Panc1 (cell line): Measurements from ENCODE around the gene ZCCHC24. TPM values are rescaled to one million over a fixed set of nuclear protein-coding genes. Genes with fewer than 3 reads are reported as not detected.

Experiments
- ATAC-seq: fragments of 200-7000 bp; cut with Tn5 transposase; 2 replicates; pipeline ENCODE4 v1.9.1; 2020; ENCODE audit warnings: mild to moderate bottlenecking, moderate library complexity
- BruUV-seq: library from RNA; stranded (reverse); fragments of 400-500 nt; replicated peaks from 2 replicates; lab custom pipeline; 2021; lab: Mats Ljungman, UMichigan
- CTCF ChIA-PET: fragments of 300-600 bp; sonication (Branson Sonifier 250); formaldehyde crosslinking; loops from one replicate; lab custom pipeline; 2022; ENCODE audit warnings: antibody characterized with exemption; lab: Charles Lee
- POLR2A ChIA-PET: fragments of 300-600 bp; sonication (Branson Sonifier 250); formaldehyde crosslinking; loops from one replicate; lab custom pipeline; 2022; ENCODE audit warnings: antibody characterized with exemption; lab: Charles Lee
- DNase-seq: peaks from one replicate; pipeline ENCODE4 v3.0.0-alpha.2; 2010; ENCODE audit warnings: low read depth, low spot score
- H3K27ac ChIP-seq: 2 replicates; pipeline ENCODE4 v1.5.1; 2011; ENCODE audit warnings: mild to moderate bottlenecking, low read length, inconsistent platforms
- H3K27me3 ChIP-seq: fragments of 200-500 bp; sonication (Bioruptor generic); 2 replicates; pipeline ENCODE4 v1.6.0; 2014; ENCODE audit warnings: low read length, inconsistent platforms; ENCODE audit not compliant: control insufficient read depth, insufficient read depth
- H3K36me3 ChIP-seq: fragments of 200-500 bp; sonication (Bioruptor generic); 2 replicates; pipeline ENCODE4 v1.5.1; 2014; ENCODE audit warnings: inconsistent platforms, mild to moderate bottlenecking, low read length, moderate library complexity; ENCODE audit not compliant: control insufficient read depth, insufficient read depth
- H3K4me1 ChIP-seq: 2 replicates; pipeline ENCODE4 v1.5.1; 2011; ENCODE audit warnings: inconsistent platforms, mild to moderate bottlenecking, low read length, moderate library complexity; ENCODE audit not compliant: control insufficient read depth, insufficient read depth
- H3K4me3 ChIP-seq, 2 experiments: 2 replicates each; pipeline ENCODE4 v1.5.1; 2011 to 2012; ENCODE audit warnings: low read depth in 2 of 2, low read length in 2 of 2, mild to moderate bottlenecking in 2 of 2, inconsistent platforms in 1 of 2, moderate library complexity in 1 of 2
- H3K9me3 ChIP-seq: fragments of 200-500 bp; sonication (Bioruptor generic); 2 replicates; pipeline ENCODE4 v1.5.1; 2014; ENCODE audit warnings: low read depth, mild to moderate bottlenecking, inconsistent platforms, low read length, moderate library complexity; ENCODE audit not compliant: control insufficient read depth, insufficient read depth
- POLR2AphosphoS5 ChIP-seq: IDR thresholded peaks from 2 replicates; pipeline ENCODE4 v1.6.1; 2012; ENCODE audit warnings: mild to moderate bottlenecking, low read depth, low read length, moderate library complexity
- SIN3A ChIP-seq: IDR thresholded peaks from 2 replicates; pipeline ENCODE4 v1.6.1; 2012; ENCODE audit warnings: low read depth, mild to moderate bottlenecking, low read length, moderate library complexity, borderline replicate concordance; ENCODE audit not compliant: insufficient read depth
- TCF7L2 ChIP-seq: IDR thresholded peaks from 2 replicates; pipeline ENCODE4 v1.6.1; 2011; ENCODE audit warnings: mild to moderate bottlenecking, low read depth, low read length, inconsistent platforms
- in situ Hi-C: cut with HindIII; loops from 2 replicates; pipeline ENCODE4 v1.10.0; 2016; ENCODE audit warnings: low sequenced_read_pairs, low pct_unique_long_range_greater_than_20kb
- intact Hi-C: fragments of 100-400 bp; cut with micrococcal nuclease; formaldehyde crosslinking; loops from one replicate; pipeline ENCODE4 v1.10.0; 2022; ENCODE audit not compliant: unreplicated experiment
- total RNA-seq: library from RNA; stranded (reverse); gene quantifications from one replicate; pipeline ENCODE4 v1.2.1, GENCODE V29; 2021; ENCODE audit not compliant: unreplicated experiment
- TF ChIP-seq, protein P1 (sequence below), 2 experiments: IDR thresholded peaks; 2 replicates each; pipeline ENCODE4 v1.6.1; 2011 to 2012; ENCODE audit warnings: low read depth in 2 of 2, control low read depth in 1 of 2, low read length in 1 of 2, mild to moderate bottlenecking in 1 of 2, moderate library complexity in 1 of 2; ENCODE audit not compliant: insufficient read depth in 1 of 2
- TF ChIP-seq, protein P2 (sequence below): fragments of 450-650 bp; IDR thresholded peaks from 2 replicates; pipeline ENCODE4 v1.5.1; 2017; ENCODE audit warnings: mild to moderate bottlenecking

Gene ZCCHC24
- total RNA-seq, 1 experiment from 2014 or later, result 7.8 TPM

DNA sequence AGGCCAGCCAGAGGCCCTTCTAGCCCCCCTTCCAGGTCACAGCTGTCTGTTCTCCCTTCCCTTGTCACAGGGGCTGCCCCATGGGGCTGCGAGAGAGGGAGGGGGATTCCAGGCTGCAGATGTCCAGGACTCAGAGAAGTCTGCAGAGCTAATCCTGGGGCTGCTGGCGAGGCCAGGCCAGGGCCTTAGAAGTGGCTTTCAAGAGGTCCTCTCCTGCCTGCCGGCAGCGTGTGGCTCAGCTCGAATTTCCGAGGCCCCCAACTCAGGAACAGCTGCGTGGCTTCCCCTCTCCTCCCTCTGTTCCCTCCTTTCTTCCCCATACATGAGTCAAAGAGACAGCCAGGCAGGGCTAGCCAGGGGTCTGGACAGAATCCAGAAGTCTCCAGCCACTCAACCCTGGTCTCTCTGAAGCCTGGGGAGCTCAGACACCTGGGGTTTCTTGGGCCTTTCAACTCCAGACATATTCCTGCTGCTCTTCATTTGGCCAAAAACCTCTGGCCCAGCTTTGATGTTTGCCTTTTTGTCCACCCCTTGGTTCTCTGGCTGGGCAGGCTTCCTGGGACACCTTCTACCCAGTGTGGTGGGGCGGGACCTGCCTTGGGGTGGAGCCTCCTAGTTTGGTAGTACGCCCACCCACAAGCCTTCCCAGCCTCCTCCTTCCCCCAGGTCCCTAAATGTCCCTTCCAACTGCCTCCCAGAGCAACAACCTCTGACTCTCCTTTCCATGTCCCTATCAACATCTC is 45.1 kb upstream of the ZCCHC24 start:
- POLR2A ChIA-PET, result no interaction called here
- no peak for ATAC-seq
- BruUV-seq, result no TSS peak
- TF ChIP-seq, protein P1, sequence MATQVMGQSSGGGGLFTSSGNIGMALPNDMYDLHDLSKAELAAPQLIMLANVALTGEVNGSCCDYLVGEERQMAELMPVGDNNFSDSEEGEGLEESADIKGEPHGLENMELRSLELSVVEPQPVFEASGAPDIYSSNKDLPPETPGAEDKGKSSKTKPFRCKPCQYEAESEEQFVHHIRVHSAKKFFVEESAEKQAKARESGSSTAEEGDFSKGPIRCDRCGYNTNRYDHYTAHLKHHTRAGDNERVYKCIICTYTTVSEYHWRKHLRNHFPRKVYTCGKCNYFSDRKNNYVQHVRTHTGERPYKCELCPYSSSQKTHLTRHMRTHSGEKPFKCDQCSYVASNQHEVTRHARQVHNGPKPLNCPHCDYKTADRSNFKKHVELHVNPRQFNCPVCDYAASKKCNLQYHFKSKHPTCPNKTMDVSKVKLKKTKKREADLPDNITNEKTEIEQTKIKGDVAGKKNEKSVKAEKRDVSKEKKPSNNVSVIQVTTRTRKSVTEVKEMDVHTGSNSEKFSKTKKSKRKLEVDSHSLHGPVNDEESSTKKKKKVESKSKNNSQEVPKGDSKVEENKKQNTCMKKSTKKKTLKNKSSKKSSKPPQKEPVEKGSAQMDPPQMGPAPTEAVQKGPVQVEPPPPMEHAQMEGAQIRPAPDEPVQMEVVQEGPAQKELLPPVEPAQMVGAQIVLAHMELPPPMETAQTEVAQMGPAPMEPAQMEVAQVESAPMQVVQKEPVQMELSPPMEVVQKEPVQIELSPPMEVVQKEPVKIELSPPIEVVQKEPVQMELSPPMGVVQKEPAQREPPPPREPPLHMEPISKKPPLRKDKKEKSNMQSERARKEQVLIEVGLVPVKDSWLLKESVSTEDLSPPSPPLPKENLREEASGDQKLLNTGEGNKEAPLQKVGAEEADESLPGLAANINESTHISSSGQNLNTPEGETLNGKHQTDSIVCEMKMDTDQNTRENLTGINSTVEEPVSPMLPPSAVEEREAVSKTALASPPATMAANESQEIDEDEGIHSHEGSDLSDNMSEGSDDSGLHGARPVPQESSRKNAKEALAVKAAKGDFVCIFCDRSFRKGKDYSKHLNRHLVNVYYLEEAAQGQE (IDR thresholded peaks at IDR 0.05; ENCODE audit: insufficient read depth in 1 of 2, low read depth in 2 of 2, low read length in 1 of 2), result no peak
- TF ChIP-seq, protein P2, sequence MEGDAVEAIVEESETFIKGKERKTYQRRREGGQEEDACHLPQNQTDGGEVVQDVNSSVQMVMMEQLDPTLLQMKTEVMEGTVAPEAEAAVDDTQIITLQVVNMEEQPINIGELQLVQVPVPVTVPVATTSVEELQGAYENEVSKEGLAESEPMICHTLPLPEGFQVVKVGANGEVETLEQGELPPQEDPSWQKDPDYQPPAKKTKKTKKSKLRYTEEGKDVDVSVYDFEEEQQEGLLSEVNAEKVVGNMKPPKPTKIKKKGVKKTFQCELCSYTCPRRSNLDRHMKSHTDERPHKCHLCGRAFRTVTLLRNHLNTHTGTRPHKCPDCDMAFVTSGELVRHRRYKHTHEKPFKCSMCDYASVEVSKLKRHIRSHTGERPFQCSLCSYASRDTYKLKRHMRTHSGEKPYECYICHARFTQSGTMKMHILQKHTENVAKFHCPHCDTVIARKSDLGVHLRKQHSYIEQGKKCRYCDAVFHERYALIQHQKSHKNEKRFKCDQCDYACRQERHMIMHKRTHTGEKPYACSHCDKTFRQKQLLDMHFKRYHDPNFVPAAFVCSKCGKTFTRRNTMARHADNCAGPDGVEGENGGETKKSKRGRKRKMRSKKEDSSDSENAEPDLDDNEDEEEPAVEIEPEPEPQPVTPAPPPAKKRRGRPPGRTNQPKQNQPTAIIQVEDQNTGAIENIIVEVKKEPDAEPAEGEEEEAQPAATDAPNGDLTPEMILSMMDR, result no peak
- H3K27ac ChIP-seq, result no peak overlapping the region
- in situ Hi-C loops, result no loop called here
- H3K4me1 ChIP-seq, result no peaks in the 10 kb centered on the region
- intact Hi-C loops, result no loop called here
- H3K9me3 ChIP-seq, result no peaks in the 10 kb centered on the region
- DNase-seq, result no peak
- no peak overlapping the region for H3K4me3 ChIP-seq
- CTCF ChIA-PET, result no interaction called here
- no peaks in the 10 kb centered on the region for H3K36me3 ChIP-seq
- no peaks in the 10 kb centered on the region; the same call in 1 of the 2 replicates for H3K27me3 ChIP-seq

DNA sequence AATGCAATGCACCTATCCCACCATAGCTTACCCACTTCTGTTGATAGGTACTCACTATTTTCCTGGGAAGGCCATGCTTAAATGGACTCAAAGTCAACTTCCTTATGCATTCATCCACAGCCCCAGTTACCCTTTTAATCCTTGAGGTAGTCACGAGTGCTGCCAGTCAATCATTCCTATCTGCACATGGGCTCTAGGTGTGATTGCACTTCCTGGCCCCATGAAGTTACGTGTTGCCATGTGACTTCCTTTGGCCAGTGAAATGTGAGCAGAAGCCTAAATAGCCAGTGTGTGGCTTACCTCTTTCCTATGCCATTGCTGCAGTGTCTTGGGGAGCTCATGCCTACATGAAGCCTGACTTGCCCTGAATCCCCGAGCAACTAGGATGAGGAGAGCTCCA is 43.4 kb upstream of the ZCCHC24 start:
- TF ChIP-seq SIN3A (no peak), TCF7L2 (no peak), POLR2AphosphoS5 (no peak)
- TF ChIP-seq, protein P2, result no peak
- TF ChIP-seq, protein P1 (IDR thresholded peaks at IDR 0.05; ENCODE audit: insufficient read depth in 1 of 2, low read depth in 2 of 2, low read length in 1 of 2), result no peak
- H3K4me3 ChIP-seq, result no peak overlapping the region
- no TSS peak for BruUV-seq
- in situ Hi-C loops, result no loop called here
- intact Hi-C loops, result loop anchor here (5.0 kb wide), 1 partner anchor 117 kb away; no protein-coding TSS in a partner anchor
- H3K9me3 ChIP-seq, result no peaks in the 10 kb centered on the region
- H3K27ac ChIP-seq, result no peak overlapping the region
- H3K36me3 ChIP-seq, result no peaks in the 10 kb centered on the region
- no peaks in the 10 kb centered on the region for H3K27me3 ChIP-seq
- ChIA-PET POLR2A (no interaction called here), CTCF (no interaction called here)
- H3K4me1 ChIP-seq, result no peaks in the 10 kb centered on the region
- DNase-seq (no peak), ATAC-seq (no peak)
